MM.1S (cell line): Measurements from ENCODE around the gene KANK2.
"Not testable (repeated sequence)": the region's sequence is repeated elsewhere in the genome, so short reads cannot be mapped to it uniquely, and the experiment has no call there.

ENCODE experiments used
- CTCF ChIP-seq: fragments of 300-600 bp; sonication (generic); IDR thresholded peaks from 2 replicates; pipeline ENCODE4 v1.5.1; 2016; ENCODE audit warnings: antibody characterized with exemption, low read length, mixed read lengths
- EZH2 ChIP-seq: fragments of 300-600 bp; sonication (generic); optimal IDR thresholded peaks from 2 replicates; pipeline ENCODE3; 2017; ENCODE audit warnings: low read depth, mild to moderate bottlenecking, antibody characterized with exemption, low read length, mixed read lengths
- EZH2phosphoT487 ChIP-seq: fragments of 300-600 bp; sonication (generic); IDR thresholded peaks from 2 replicates; pipeline ENCODE4 v1.6.1; 2018; ENCODE audit warnings: antibody characterized with exemption, low read length

GRCh38 chr19:11140023-11140538 is 57.3 kb downstream of the KANK2 start:
- not testable (repeated sequence) for TF ChIP-seq CTCF, EZH2phosphoT487, EZH2
